Fibroblast of skin of left biceps (primary cell): ENCODE measurements around the gene NRF1.

Source experiments
- DNase-seq, 2 experiments: peaks; one replicate each; pipeline ENCODE4 v3.0.0-alpha.2; 2013; ENCODE audit warnings: low read depth in 2 of 2

The NRF1 gene

DNA sequence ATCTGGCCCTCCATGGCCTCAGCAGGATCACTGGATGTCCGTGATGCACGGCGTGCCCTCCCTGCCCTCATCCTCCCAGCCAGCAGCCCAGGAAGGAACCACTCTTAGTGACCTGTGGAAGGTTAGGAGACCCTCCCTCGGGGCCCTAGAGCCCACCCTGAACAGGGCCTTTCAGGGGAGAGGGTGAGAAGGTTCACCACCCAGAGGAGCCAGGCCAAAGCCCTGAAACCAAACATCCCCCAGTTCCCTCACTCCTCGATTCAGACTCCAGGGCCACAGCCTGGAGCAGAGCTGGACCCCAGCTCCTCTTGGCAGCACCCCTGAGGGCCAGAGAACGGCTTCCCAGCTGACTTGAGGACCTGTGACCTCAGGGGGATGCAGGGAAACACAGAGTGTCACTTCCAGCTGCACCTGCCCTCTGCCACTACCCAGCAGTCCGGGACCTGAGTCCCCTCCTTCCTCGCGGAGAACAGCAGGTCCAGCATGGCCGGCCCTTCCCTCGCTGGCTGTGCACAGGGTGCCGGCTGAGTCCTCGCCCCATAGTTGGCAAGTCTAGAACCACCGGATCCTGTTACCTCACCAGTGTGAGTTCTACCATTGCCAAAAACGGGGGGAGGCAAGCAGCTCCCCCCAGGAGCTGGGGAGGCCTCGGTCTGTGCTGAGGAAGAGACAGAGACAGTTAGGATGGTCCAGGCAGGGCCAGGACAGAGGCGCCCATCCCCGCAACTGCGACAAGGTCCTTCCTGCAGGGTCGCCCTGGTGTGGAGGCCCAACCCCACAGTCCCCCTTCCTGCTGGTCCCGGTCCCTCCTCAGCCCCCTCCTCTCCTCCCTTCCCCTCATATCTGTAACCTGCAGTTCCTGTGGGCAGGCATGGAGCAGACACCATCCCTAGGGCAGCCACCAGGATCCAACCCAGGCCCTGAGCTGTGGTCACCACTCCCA, 158.6 kb downstream of the NRF1 start:
- DNase-seq = no peak

GRCh38 chr7:129771201-129771927, 159.8 kb downstream of the NRF1 start:
- no peak for DNase-seq

DNA sequence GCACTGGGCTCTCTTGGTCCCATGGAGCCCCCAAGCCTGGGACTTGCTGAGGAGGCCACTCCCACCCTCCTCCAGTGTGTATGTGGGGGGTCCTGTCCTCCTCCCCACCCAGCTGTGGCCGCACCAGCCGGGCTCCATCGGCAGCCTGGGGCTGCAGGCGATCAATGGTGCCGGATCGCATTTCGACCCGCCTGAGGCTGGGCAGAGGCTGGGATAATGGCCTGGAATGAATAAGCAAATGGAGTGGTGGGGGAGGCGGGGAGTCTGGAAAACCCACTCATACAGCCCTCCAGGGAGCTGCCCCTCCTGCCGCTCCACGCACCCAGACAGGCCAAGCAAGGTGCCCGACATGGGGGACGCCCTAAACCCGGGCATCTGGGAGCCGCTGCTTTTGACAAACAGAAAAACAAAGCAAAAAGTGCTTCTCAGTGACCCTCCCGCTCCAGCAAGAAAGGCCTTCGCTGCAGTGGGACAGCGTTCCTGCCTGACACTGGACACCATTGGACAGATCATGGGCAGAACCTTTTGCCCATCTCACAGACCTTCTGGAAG, 160.5 kb downstream of the NRF1 start:
- DNase-seq = no peak

DNA sequence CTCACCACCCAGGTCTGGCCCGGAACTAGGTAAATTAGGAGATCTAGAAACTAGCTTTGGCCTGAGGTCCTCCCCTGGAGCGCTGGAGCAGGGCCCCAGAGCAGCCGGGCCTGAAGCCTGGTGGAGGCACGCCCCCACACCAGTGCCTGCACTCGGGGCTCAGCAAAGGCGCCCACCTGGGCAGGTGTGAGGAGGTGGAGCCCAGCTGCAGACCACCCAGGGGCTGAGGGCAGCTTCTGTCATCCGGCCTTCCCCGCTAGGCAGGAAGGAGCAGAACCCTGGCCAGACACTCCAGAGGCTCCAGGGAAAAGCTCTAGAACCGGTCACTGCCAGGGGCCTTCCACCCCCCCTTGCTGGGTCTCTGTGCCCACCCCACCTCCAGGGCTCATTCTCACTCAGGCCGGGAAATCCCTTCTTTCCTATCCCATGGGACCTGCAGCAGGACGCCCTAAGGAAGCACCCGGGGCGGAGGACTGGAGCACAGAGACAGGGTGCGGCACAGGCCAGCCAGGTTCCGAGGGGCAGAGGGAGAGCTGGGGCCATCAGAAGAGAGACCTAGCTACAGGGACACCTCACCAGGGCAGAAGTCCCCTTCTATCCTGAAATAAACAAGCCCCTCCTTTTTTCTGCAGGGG, 161.2 kb downstream of the NRF1 start:
- no peak for DNase-seq

- no peak for DNase-seq
These were observed 161.8 kb downstream of the NRF1 start for GRCh38 chr7:129773328-129773731.

DNA sequence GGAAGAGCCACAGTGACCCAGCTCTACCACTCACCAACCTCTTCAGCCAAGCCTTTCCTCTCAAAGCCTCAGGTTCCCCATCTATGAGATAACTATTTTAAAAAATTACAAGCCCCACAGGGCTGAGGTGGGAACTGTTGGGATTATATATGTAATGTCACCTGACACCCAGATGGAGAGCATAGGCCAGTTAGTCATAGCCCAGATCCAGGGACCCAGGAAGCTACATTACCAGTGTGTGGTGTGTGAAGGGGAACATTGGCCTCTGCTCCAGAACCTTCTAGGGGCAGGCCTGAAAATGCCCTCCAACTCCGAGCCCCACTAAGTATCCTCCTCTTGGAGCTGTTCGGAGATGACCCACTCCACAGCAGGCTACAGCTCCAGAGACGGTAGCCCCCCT, 162.4 kb downstream of the NRF1 start:
- no peak for DNase-seq

- DNase-seq = no peak
These were observed 162.8 kb downstream of the NRF1 start for GRCh38 chr7:129774359-129774758.

GRCh38 chr7:129774871-129775694, 163.6 kb downstream of the NRF1 start:
- no peak for DNase-seq

- DNase-seq = no peak
These were observed 164.3 kb downstream of the NRF1 start for GRCh38 chr7:129775695-129776361.

DNA sequence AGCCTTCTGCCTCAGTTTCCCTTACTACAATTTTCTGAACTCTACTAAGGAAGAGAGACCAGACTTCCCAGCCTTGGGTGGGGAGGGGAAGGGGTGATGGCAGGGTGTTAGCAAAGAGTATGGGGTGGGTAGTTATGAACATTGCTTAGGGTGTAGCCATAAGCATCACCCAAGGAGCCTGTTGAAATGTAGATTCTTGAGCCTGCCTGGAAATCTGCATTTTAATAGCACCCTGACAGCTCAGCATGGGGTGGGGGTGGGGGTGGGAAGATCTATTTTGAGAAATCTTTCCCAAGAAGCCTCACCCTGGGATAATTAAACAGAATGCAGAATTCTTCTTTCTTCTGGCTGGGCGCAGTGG, 164.8 kb downstream of the NRF1 start:
- no peak for DNase-seq

DNA sequence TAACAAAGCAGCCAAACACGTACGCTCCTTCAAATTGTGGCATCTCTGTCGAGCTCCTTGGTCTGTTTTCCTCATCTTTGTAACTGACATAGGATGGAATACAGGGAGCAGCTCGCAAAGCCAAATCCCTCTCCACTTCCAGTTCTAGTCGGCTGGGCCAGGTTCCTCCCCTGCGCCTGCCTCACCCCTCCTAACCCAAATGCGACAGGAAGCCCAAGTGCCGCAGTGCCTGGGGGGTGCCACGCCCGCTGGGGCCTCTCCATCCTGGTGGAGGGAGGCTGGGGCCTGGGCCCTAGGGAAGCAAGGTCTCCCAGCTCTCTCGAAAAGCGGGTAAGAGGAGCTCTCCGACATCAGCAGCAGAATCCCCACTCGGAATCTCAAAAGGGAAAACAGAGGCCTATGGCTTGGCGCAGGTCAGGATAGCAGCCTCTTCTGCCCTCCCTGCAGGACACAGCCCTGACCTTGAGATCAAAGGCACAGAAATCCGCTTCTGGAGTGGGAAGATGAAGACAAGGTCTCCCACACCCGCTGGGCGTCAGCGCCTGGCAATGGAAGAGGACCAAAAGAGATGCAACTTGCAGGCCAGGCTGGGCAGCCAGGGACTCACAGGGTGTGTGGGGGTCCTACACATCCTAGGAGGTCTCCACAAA, 165.8 kb downstream of the NRF1 start:
- no peak for DNase-seq

DNA sequence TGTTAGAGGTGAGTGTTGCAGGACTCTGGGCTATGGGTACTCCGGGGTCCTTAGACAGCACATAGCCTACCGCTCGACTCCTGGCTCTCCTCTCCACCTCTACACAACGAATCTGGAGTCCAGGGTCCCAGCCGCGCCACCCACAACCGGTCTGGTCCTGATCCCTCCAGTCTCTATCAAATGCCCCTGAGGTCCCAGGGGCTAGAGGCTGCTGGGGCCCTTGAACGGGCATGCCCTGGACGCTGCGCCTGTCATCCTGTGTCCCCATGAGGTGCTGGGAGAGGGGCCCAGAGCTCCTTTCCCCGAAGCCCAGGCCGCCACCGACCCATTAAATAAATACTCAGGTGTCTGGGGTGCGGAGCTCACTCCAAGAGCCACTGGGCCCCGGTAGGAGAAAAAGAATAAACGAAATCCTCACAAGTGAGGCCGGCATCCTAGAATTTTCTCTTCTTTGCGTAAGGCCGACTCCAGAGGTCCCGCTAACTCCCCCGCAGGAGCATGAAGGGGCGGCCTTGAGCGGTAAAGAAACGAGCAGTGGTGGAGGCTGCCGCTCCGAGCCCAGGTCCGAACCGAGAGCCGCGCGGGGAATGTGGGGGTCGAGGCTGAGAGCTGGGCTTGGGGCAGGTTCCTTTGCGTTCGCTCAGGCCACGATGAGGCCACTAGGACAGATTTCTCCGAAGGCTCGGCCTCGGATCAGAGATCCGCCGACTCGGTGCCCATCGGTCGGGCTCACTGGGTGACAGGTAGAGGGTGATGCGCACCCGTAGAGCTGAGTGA, 166.7 kb downstream of the NRF1 start:
- no peak for DNase-seq

DNA sequence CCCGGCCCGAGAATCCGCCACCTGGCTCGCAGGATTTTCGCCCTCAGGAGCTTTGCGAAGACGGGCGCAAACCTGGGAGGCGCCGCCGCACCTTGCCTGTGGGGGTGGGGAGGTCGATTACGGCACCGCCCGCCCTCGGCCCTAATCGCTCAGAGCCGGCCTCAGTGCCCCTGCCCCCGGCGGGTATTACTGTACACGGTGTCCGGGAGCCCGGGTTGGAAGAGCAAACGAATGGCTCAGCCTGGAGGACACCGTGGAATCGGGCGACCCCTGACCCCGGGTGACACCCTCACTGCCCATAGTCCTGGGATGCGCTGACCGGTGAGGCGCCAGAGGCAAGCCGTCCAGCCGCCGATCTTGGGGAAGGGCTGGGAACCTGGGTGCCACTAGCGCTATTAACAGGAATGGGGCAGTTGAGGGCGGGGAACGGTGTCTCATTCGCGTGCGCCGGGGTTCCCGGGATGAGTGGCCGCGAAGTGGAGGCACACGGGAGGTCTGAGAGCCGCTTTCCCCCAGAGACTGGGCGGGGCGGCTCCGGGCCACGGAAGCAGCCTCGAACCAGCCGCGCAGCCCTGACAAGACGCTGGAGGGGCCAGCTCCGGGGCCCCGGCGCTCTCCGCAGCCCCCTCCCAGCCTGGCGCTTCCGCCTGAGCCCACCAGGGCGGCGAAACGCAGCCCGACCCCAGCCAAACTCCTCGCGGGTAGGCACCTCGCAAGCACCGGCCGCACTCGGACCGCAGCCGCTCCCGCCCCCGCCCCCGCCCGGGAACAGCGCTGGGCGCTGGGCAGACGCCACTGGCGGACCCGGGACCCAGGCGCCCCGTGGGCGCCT, 167.5 kb downstream of the NRF1 start:
- DNase-seq = no peak

- no peak for DNase-seq
These were observed 168.2 kb downstream of the NRF1 start for GRCh38 chr7:129779602-129780256.

DNA sequence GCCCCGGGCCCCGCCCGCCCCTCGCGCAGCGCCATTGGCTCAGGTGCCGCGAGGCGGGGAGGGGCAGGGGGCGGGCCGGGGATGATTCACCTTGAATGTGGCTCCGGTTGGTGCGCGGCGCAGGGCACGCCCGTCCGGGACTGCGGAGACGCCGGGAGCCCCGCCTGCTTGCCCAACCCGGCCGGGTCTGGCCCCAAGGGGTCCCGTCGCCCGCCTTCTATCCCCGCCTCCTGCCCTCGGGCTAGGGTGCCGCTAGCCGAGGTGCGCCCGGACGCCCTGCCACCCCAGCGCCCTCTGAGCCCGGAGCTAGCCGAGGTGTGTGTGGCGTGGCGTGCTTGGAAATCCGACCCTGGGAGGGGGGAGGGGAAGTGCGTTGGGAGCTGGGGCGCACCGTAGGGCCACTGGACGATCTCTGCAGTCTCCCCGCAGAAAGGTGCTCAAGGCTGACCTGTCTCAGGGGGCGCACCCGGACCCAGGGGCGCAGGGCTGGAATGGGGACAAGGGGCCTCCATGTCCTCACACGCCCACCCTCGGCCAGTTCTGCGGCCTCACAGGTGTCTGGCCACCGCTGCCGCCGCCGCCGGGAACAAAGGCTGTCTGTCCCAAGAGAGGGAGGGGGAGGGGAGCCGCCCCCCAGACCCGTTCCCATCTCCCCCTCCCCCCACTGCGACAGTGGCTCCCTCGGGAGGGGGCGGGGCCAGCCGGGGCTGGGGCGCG, 168.9 kb downstream of the NRF1 start:
- DNase-seq = no peak

DNA sequence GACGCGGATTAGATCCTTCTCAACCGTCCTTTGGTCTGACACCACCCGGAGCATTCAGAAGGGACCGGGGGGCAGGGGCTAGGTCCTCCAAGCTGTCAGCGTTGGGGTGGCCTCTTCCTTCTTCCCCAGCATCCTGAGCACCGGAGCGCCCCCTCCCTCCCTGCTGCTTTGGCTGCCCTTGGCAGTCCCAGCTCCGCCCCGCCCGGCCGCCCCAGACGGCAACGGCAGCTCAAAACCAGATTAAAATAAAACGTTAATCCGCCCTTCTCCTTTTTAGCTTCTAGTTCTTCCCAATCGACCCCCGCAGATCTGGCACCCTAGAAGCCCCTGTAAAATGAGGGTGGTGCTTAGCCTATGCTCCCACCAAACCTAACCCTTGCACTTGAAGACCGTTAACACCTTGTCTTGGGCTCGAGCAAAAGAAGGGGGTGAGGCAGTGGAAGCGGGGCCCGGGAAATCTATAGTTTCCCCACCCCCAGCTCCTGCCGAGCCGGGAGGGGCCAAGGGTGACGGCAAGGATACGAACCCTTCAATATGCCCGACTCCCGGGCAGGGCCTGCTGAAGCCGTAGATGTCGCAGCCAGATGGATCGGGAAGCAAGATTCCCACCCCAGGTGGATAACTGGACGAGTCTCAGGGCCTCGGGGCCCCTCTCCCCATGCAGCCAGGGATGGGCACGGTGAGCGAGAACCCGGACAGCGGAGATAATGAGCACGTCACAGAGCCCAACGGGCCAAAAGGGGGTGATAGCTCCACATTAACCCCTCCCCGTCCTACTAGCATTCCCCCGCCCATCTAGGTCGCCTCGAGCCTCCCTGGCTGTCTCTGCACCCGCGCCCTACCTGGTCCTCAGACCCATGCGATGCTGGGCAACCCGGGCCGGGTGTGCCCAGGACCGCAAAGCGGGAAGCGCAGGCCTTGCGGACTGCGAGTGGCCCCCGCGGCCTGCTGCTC, 169.7 kb downstream of the NRF1 start:
- DNase-seq = no peak
